Eye (tissue), 1 donor: ENCODE results near the gene MAPKAP1.

ENCODE experiments used
- DNase-seq: peaks from one replicate; pipeline ENCODE4 v3.0.0-alpha.2; 2015

The MAPKAP1 gene

GRCh38 chr9:125672876-125673275 lies 34.1 kb downstream of the MAPKAP1 start:
- no peak for DNase-seq

- DNase-seq: no peak
These were observed 43.9 kb downstream of the MAPKAP1 start for GRCh38 chr9:125663127-125663526.

GRCh38 chr9:125660557-125660956 lies 46.5 kb downstream of the MAPKAP1 start:
- no peak for DNase-seq

GRCh38 chr9:125659954-125660353 lies 47.1 kb downstream of the MAPKAP1 start:
- DNase-seq: peak; percentile 11

- no peak for DNase-seq
These were observed 47.7 kb downstream of the MAPKAP1 start for GRCh38 chr9:125659201-125659840.

- no peak for DNase-seq
These were observed 50.4 kb downstream of the MAPKAP1 start for GRCh38 chr9:125656560-125656959.

- peak; percentile 34 for DNase-seq
These were observed 51.2 kb downstream of the MAPKAP1 start for GRCh38 chr9:125655691-125656410.

GRCh38 chr9:125655066-125655633 lies 51.9 kb downstream of the MAPKAP1 start:
- no peak for DNase-seq

GRCh38 chr9:125654121-125654520 lies 52.9 kb downstream of the MAPKAP1 start:
- DNase-seq: no peak

- DNase-seq: no peak
These were observed 53.7 kb downstream of the MAPKAP1 start for GRCh38 chr9:125653325-125653724.

GRCh38 chr9:125652759-125653158 lies 54.2 kb downstream of the MAPKAP1 start:
- DNase-seq: no peak

GRCh38 chr9:125652233-125652594 lies 54.8 kb downstream of the MAPKAP1 start:
- DNase-seq: no peak

GRCh38 chr9:125651576-125652232 lies 55.3 kb downstream of the MAPKAP1 start:
- DNase-seq: no peak

GRCh38 chr9:125650271-125650737 lies 56.7 kb downstream of the MAPKAP1 start:
- DNase-seq: no peak

- no peak for DNase-seq
These were observed 57.2 kb downstream of the MAPKAP1 start for GRCh38 chr9:125649826-125650225.

GRCh38 chr9:125649315-125649714 lies 57.7 kb downstream of the MAPKAP1 start:
- no peak for DNase-seq

GRCh38 chr9:125648294-125648693 lies 58.7 kb downstream of the MAPKAP1 start:
- DNase-seq: no peak

- DNase-seq: no peak
These were observed 60.3 kb downstream of the MAPKAP1 start for GRCh38 chr9:125646621-125647100.

GRCh38 chr9:125646217-125646616 lies 60.8 kb downstream of the MAPKAP1 start:
- DNase-seq: no peak

- no peak for DNase-seq
These were observed 62.0 kb downstream of the MAPKAP1 start for GRCh38 chr9:125644819-125645507.

- DNase-seq: no peak
These were observed 64.7 kb downstream of the MAPKAP1 start for GRCh38 chr9:125642311-125642710.

- DNase-seq: no peak
These were observed 68.0 kb downstream of the MAPKAP1 start for GRCh38 chr9:125639057-125639456.
